ENCODE data around the gene C3orf20.

C3orf20 gene

DNA sequence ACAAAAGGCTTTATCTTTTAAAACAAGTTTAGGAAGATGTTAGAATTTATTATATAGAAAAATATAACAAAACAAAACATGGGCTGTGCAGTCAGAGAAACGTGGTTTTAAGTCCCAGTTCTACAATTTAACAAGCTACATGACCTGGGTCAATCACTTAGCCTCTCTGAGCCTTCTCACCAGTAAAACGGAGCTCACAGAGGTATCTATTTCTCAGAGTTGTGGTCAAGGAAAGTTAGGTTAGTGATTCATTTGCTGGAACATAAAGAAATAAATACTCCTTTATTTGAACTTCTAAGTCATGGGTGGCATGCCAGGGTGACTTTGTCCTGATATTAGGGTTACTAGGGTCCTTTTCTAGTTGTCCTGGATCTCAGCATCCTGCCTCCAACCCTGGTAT is 34.2 kb upstream of the C3orf20 start:
- no peak for ATAC-seq
- no peak for TF ChIP-seq ZNF565 (CRISPR knock-in tag; conservative IDR thresholded peaks at IDR 0.05; ENCODE audit: low read depth)
- no peak for TF ChIP-seq CSDC2 (CRISPR knock-in tag; IDR thresholded peaks at IDR 0.05)
- TF ChIP-seq ZFP30 (CRISPR knock-in tag; IDR thresholded peaks at IDR 0.05): no peak
- TF ChIP-seq, protein P1, sequence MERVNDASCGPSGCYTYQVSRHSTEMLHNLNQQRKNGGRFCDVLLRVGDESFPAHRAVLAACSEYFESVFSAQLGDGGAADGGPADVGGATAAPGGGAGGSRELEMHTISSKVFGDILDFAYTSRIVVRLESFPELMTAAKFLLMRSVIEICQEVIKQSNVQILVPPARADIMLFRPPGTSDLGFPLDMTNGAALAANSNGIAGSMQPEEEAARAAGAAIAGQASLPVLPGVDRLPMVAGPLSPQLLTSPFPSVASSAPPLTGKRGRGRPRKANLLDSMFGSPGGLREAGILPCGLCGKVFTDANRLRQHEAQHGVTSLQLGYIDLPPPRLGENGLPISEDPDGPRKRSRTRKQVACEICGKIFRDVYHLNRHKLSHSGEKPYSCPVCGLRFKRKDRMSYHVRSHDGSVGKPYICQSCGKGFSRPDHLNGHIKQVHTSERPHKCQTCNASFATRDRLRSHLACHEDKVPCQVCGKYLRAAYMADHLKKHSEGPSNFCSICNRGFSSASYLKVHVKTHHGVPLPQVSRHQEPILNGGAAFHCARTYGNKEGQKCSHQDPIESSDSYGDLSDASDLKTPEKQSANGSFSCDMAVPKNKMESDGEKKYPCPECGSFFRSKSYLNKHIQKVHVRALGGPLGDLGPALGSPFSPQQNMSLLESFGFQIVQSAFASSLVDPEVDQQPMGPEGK (CRISPR knock-in tag; IDR thresholded peaks at IDR 0.05; ENCODE audit: borderline replicate concordance): no peak
- TF ChIP-seq, protein P2, sequence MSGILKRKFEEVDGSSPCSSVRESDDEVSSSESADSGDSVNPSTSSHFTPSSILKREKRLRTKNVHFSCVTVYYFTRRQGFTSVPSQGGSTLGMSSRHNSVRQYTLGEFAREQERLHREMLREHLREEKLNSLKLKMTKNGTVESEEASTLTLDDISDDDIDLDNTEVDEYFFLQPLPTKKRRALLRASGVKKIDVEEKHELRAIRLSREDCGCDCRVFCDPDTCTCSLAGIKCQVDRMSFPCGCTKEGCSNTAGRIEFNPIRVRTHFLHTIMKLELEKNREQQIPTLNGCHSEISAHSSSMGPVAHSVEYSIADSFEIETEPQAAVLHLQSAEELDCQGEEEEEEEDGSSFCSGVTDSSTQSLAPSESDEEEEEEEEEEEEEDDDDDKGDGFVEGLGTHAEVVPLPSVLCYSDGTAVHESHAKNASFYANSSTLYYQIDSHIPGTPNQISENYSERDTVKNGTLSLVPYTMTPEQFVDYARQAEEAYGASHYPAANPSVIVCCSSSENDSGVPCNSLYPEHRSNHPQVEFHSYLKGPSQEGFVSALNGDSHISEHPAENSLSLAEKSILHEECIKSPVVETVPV (CRISPR knock-in tag; IDR thresholded peaks at IDR 0.05): no peak
- no peak for TF ChIP-seq OSR1 (CRISPR knock-in tag; IDR thresholded peaks at IDR 0.05)
- no peak for TF ChIP-seq TOX (CRISPR knock-in tag; IDR thresholded peaks at IDR 0.05; ENCODE audit: borderline replicate concordance)
- no peak for TF ChIP-seq PPARA (CRISPR knock-in tag; IDR thresholded peaks at IDR 0.05; ENCODE audit: borderline replicate concordance)
- TF ChIP-seq, protein P3, sequence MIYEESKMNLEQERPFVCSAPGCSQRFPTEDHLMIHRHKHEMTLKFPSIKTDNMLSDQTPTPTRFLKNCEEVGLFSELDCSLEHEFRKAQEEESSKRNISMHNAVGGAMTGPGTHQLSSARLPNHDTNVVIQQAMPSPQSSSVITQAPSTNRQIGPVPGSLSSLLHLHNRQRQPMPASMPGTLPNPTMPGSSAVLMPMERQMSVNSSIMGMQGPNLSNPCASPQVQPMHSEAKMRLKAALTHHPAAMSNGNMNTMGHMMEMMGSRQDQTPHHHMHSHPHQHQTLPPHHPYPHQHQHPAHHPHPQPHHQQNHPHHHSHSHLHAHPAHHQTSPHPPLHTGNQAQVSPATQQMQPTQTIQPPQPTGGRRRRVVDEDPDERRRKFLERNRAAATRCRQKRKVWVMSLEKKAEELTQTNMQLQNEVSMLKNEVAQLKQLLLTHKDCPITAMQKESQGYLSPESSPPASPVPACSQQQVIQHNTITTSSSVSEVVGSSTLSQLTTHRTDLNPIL (CRISPR knock-in tag; IDR thresholded peaks at IDR 0.05; ENCODE audit: low read depth): no peak
- no peak for TF ChIP-seq ZC3H10 (CRISPR knock-in tag; IDR thresholded peaks at IDR 0.05)
- no peak for TF ChIP-seq ESRRG (CRISPR knock-in tag; IDR thresholded peaks at IDR 0.05)

DNA sequence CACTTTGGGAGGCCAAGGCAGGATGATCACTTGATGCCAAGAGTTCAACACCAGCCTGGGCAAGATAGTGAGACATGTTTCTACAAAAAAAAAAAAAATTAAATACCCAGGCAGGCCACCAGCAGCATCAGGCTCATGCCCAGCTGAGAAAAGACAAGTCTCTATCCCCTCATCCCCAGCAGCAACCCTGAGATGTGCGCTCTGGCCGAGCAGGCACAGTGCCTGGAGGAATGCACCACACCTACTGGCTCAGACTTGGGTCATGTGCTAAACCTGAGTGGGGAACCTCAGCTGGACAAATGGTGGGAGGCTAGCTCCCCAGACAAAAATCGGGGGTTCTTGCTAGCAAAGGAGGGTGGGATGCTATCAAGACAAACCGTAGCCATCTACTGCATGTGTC is 33.6 kb upstream of the C3orf20 start:
- TF ChIP-seq CSDC2 (CRISPR knock-in tag; IDR thresholded peaks at IDR 0.05) (no peak), ZNF70 (CRISPR knock-in tag; IDR thresholded peaks at IDR 0.05) (no peak), ZFP30 (CRISPR knock-in tag; IDR thresholded peaks at IDR 0.05) (no peak), SNAI2 (CRISPR knock-in tag; IDR thresholded peaks at IDR 0.05) (no peak), ARNTL (CRISPR knock-in tag; IDR thresholded peaks at IDR 0.05; ENCODE audit: borderline replicate concordance, low read depth) (no peak)
- TF ChIP-seq, protein P2 (CRISPR knock-in tag; IDR thresholded peaks at IDR 0.05): no peak
- ATAC-seq: no peak

DNA sequence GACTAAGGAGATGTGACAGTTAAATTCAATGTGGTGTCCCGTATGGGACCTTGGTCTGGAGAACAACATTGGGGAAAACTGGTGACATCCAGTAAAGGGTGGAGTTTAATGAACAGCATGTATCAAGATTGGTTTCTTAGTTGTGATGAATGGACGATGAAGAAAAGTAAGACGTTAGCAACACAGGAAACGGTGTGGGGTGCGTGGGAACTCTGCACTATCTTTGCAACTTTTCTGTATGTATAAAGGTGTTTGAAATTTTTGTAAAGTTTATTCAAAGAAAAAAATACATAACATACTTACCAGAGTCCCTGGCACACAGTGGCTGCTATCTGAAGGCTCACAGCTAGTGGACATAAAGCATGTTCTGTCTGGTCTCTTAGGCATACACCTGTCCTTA is 29.5 kb upstream of the C3orf20 start:
- no peak for ATAC-seq
- no peak for TF ChIP-seq CSDC2 (CRISPR knock-in tag; IDR thresholded peaks at IDR 0.05)
- no peak for TF ChIP-seq ZNF565 (CRISPR knock-in tag; conservative IDR thresholded peaks at IDR 0.05; ENCODE audit: low read depth)
- no peak for TF ChIP-seq ZFP30 (CRISPR knock-in tag; IDR thresholded peaks at IDR 0.05)
- no peak for TF ChIP-seq TOX (CRISPR knock-in tag; IDR thresholded peaks at IDR 0.05; ENCODE audit: borderline replicate concordance)
- no peak for TF ChIP-seq BACH2 (CRISPR knock-in tag; IDR thresholded peaks at IDR 0.05; ENCODE audit: borderline replicate concordance)
- no peak for TF ChIP-seq ZC3H10 (CRISPR knock-in tag; IDR thresholded peaks at IDR 0.05)
- TF ChIP-seq ZFP3 (CRISPR knock-in tag; IDR thresholded peaks at IDR 0.05): no peak
- TF ChIP-seq GLIS3 (CRISPR knock-in tag; IDR thresholded peaks at IDR 0.05): no peak
- TF ChIP-seq OSR1 (CRISPR knock-in tag; IDR thresholded peaks at IDR 0.05): no peak
- TF ChIP-seq, protein P3 (CRISPR knock-in tag; IDR thresholded peaks at IDR 0.05; ENCODE audit: low read depth): no peak
- TF ChIP-seq PPARA (CRISPR knock-in tag; IDR thresholded peaks at IDR 0.05; ENCODE audit: borderline replicate concordance): no peak
- no peak for TF ChIP-seq ZNF8 (CRISPR knock-in tag; IDR thresholded peaks at IDR 0.05)
- TF ChIP-seq, protein P4, sequence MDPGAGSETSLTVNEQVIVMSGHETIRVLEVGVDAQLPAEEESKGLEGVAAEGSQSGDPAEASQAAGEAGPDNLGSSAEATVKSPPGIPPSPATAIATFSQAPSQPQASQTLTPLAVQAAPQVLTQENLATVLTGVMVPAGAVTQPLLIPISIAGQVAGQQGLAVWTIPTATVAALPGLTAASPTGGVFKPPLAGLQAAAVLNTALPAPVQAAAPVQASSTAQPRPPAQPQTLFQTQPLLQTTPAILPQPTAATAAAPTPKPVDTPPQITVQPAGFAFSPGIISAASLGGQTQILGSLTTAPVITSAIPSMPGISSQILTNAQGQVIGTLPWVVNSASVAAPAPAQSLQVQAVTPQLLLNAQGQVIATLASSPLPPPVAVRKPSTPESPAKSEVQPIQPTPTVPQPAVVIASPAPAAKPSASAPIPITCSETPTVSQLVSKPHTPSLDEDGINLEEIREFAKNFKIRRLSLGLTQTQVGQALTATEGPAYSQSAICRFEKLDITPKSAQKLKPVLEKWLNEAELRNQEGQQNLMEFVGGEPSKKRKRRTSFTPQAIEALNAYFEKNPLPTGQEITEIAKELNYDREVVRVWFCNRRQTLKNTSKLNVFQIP (CRISPR knock-in tag; IDR thresholded peaks at IDR 0.05; ENCODE audit: borderline replicate concordance, low read depth): no peak
- TF ChIP-seq ARNTL (CRISPR knock-in tag; IDR thresholded peaks at IDR 0.05; ENCODE audit: borderline replicate concordance, low read depth): no peak
